ENCODE results near the gene LRRC10. TPM values are rescaled to one million over a fixed set of nuclear protein-coding genes. Genes with fewer than 3 reads are reported as not detected.
A peak's percentile ranks its signal among the peaks of the same experiment; 100 is the strongest.

Gene LRRC10
- total RNA-seq, 1 donor from 2014 or later, result not detected

DNA sequence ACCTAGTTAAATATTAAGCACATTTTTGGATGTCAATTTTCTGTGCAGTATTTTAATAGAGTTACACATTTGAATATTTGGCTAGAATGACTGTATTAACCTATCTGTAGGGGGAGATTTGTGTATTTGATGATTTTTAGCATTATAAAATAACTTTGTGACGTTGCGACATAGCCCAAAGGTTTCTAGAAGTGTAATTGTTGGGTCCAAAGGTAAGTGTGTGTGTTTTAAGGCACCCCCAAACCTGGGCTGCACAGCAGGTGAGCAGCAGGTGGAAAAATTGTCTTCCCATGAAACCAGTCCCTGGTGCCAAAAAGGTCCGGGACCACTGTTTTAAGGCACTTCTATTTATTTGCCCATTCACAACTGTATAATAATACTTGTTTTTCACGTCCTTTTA lies 22.2 kb downstream of the LRRC10 start:
- TF ChIP-seq, protein P1, sequence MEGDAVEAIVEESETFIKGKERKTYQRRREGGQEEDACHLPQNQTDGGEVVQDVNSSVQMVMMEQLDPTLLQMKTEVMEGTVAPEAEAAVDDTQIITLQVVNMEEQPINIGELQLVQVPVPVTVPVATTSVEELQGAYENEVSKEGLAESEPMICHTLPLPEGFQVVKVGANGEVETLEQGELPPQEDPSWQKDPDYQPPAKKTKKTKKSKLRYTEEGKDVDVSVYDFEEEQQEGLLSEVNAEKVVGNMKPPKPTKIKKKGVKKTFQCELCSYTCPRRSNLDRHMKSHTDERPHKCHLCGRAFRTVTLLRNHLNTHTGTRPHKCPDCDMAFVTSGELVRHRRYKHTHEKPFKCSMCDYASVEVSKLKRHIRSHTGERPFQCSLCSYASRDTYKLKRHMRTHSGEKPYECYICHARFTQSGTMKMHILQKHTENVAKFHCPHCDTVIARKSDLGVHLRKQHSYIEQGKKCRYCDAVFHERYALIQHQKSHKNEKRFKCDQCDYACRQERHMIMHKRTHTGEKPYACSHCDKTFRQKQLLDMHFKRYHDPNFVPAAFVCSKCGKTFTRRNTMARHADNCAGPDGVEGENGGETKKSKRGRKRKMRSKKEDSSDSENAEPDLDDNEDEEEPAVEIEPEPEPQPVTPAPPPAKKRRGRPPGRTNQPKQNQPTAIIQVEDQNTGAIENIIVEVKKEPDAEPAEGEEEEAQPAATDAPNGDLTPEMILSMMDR (conservative IDR thresholded peaks at IDR 0.05), result no peak
- no peaks in the 10 kb centered on the region for H3K4me1 Mint-ChIP-seq (ENCODE audit: unreplicated experiment)

DNA sequence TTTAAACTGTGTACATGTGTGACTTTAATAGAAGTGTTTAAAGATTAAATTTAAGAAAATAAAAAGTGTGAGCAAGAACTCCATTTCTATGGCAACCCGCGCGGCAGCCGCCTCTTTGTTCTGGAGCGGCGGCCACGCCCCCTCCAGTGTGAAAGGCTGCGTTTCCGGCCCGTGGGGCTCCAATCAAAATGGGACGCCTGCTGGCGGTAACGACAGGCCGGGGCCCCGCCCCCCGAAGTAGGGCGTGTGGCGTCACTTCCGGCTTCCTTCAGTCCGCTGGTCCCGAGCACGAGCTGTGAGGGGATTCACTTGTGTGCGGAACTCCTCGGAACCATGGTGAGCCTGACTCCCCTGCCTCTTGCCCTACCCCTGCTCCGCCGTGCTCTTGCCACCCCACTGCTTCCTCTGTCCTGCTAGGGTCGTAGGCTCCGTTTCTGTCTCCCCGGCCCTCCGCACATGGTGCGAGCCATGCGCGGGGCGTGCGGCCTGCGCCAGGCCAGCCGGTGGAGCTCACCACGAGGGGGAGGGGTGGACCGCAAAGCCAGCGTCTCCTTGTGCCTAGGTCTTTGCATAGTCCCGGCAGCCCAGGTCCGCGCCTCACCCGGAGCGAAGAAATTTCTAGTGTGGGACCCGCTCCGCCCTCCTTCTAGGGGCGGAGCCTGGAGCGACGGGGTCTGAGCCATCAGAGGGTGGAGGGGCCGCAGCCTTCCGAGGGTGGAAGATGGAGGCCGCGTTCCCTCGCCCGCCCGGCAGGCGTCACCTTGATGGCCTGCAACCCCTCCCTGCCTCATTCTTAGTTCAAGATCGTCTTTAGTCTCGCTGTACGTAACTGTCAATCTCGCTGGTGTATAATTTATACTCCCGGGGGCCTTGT lies 25.3 kb downstream of the LRRC10 start, which contains the start of gene CCT2:
Gene CCT2, plus strand, starts transcription at position 271 of the 874 bp plus-strand sequence. Its CDS starts 63 bp downstream, at position 334.
- TF ChIP-seq, protein P1 (conservative IDR thresholded peaks at IDR 0.05), result peak; percentile 72
- Mint-ChIP-seq H3K4me3 (peak within 1 kb of the TSS; percentile 95), H3K27me3 (no peaks in the 10 kb centered on the region), H3K27ac (peak within 1 kb of the TSS; percentile 94), H3K4me1 (ENCODE audit: unreplicated experiment) (no peaks in the 10 kb centered on the region), H3K36me3 (peaks cover 16% of the 10 kb centered on the region), H3K9me3 (no peaks in the 10 kb centered on the region)
- DNase-seq (ENCODE audit: extremely low spot score, unreplicated experiment), result peak; percentile 97

More for the DNA sequence above, 22.2 kb downstream of the LRRC10 start:
- Mint-ChIP-seq H3K27ac (no peak overlapping the region), H3K4me3 (no peak overlapping the region), H3K27me3 (no peaks in the 10 kb centered on the region), H3K9me3 (no peaks in the 10 kb centered on the region), H3K36me3 (peaks cover 28% of the 10 kb centered on the region)
- no peak for DNase-seq (ENCODE audit: extremely low spot score, unreplicated experiment)

DNA sequence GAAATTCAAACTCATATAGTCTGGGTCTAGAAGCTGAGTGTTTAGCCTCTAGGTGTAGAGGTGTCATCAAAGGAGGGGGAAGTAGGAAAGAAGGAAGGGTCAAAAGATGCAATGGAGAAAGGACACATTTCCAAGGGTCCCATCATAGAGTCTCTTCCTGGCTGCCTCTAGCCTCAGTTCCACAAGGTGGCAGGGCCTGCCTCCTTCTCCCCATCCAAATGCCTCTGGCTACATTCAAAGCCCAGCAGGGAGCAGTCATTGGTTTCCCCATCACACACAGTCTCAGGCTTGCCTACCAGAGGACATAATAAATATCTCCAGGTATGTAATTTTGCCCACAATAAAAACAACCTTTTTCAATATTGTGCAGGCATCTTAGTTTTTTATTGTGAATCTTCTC lies 27.5 kb downstream of the LRRC10 start:
- Mint-ChIP-seq H3K9me3 (no peaks in the 10 kb centered on the region), H3K4me1 (ENCODE audit: unreplicated experiment) (no peaks in the 10 kb centered on the region), H3K27me3 (no peaks in the 10 kb centered on the region), H3K27ac (no peak overlapping the region), H3K4me3 (no peak overlapping the region), H3K36me3 (peaks cover under 1% of the 10 kb centered on the region)
- DNase-seq (ENCODE audit: extremely low spot score, unreplicated experiment), result no peak
- TF ChIP-seq, protein P1 (conservative IDR thresholded peaks at IDR 0.05), result peak; percentile 30

DNA sequence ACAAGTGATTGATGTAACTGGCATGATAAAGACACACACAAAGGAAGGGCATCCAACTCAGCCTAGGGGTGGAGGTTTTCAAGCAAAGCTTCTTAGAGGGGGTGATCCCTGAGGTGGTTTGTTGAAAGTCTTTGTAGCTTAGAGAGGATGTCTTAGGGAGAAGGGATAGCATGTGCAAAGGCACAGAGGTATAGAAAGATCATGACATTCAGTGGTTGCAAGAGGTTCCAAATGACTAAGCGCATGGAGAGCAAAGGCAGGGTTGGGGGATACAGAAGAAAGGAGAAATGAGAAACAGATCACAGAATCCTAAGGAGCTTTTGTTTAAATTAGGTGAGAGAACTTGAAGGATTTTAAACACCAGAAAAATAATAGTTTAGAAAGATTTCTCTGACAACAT lies 30.6 kb downstream of the LRRC10 start:
- no peaks in the 10 kb centered on the region for H3K27me3 Mint-ChIP-seq
- TF ChIP-seq, protein P1 (conservative IDR thresholded peaks at IDR 0.05), result no peak
- no peaks in the 10 kb centered on the region for H3K4me1 Mint-ChIP-seq (ENCODE audit: unreplicated experiment)
- H3K9me3 Mint-ChIP-seq, result no peaks in the 10 kb centered on the region
- no peak overlapping the region for H3K4me3 Mint-ChIP-seq
- no peak for DNase-seq (ENCODE audit: extremely low spot score, unreplicated experiment)
- peaks cover 5% of the 10 kb centered on the region for H3K36me3 Mint-ChIP-seq
- H3K27ac Mint-ChIP-seq, result peak overlapping the region; percentile 10

DNA sequence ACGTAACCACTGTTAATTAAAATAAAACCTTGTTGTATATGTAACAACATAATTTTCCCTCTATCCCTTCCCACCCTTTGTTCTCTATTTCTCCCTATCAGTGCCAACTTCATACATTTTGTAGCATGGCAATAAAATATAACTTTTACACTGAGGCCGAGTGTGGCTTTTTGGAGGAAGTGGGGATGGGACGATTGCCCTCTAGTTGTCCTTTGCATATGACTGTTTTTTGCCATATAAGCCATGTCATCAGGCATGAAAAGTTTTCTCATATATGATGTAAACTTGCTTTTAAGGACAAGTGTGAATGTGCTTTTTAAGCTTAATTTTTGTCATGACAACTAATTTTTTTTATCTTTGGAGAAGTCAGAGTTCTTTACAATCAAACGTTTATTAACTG lies 31.7 kb downstream of the LRRC10 start:
- Mint-ChIP-seq H3K9me3 (no peaks in the 10 kb centered on the region), H3K27ac (no peak overlapping the region), H3K27me3 (no peaks in the 10 kb centered on the region), H3K36me3 (peaks cover 9% of the 10 kb centered on the region), H3K4me1 (ENCODE audit: unreplicated experiment) (no peaks in the 10 kb centered on the region), H3K4me3 (no peak overlapping the region)
- no peak for DNase-seq (ENCODE audit: extremely low spot score, unreplicated experiment)
- TF ChIP-seq, protein P1 (conservative IDR thresholded peaks at IDR 0.05), result no peak
